WI38 (cell line): Measurements from ENCODE around the gene ATG9B.

ENCODE experiments used
- H3K4me3 ChIP-seq: 2 replicates; pipeline ENCODE4 v1.5.1; 2011; ENCODE audit warnings: low read depth, mild to moderate bottlenecking, control low read depth, low read length
- TF ChIP-seq, protein P1 (sequence below): IDR thresholded peaks from 2 replicates; pipeline ENCODE4 v1.5.1; 2012; ENCODE audit warnings: low read depth, mild to moderate bottlenecking, control low read depth, low read length

Gene ATG9B

DNA sequence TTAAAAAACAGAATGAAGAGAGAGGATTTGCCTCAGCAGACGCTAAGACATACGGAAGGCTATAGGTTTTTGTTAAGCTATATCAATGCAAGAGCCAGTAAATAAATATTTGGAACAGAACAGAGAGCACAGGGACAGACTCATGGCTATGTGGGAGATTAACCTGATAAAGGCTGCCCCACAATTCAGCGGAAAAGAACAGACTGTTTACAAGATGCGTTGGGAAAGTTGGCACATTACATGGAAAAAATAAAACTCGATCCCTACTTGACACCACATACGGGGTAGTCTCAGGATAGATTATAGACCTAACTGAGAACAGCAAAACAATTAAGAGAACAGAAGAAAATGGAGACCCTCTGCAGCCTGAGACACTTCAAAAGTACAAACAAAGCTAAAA is 56.9 kb downstream of the ATG9B start:
- no peak overlapping the region for H3K4me3 ChIP-seq
- TF ChIP-seq, protein P1, sequence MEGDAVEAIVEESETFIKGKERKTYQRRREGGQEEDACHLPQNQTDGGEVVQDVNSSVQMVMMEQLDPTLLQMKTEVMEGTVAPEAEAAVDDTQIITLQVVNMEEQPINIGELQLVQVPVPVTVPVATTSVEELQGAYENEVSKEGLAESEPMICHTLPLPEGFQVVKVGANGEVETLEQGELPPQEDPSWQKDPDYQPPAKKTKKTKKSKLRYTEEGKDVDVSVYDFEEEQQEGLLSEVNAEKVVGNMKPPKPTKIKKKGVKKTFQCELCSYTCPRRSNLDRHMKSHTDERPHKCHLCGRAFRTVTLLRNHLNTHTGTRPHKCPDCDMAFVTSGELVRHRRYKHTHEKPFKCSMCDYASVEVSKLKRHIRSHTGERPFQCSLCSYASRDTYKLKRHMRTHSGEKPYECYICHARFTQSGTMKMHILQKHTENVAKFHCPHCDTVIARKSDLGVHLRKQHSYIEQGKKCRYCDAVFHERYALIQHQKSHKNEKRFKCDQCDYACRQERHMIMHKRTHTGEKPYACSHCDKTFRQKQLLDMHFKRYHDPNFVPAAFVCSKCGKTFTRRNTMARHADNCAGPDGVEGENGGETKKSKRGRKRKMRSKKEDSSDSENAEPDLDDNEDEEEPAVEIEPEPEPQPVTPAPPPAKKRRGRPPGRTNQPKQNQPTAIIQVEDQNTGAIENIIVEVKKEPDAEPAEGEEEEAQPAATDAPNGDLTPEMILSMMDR, result no peak

DNA sequence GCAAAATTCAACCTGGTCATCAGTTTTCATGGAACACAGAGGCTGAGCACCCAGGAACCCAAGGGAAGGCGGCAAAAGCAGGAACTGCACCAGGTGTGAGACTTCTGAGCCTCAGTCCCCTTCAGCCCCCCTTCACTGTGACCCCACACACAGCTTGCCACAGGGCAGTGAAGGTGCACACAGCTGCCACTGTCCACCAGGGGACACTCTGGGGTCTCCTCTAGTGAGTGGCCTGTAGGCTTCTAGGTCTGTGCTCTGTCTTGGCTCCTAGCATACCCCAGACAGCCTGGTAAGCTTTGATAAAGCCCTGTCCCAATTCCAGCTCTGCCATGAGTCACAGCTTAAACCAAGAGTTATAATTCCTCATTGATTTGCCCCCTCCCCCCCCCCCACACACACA is 58.3 kb downstream of the ATG9B start:
- TF ChIP-seq, protein P1, result no peak
- H3K4me3 ChIP-seq, result no peak overlapping the region

DNA sequence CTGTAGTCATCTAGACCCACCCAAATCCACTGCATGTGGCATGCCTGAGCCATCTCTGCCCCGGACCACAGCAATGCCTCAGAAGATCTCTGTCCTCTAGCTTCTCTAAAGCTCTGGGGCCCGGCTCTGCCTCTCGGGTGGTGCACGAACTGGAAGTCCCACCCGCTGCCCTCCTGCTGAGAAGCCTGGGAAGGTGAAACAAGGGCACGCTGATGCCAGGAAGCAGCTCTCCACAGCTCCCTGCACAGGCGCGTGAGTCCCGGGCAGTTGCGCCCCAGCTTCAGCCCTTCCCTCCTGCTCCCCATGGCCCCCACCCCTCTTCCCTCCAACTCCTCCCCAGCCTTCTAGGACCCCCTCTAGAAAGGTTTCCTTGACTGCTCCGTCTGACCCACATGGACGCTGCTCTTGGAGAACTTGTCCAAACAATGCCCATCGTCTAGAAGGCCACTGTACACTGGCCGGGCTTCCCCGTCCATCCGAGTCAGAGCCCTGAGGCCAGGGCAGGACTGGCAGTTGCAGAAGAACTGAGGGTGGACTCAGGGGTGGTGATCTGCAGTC is 58.9 kb downstream of the ATG9B start:
- TF ChIP-seq, protein P1, result no peak
- no peak overlapping the region for H3K4me3 ChIP-seq
